Stimulated activated CD8-positive, alpha-beta memory T cell treated with anti-CD3 and anti-CD28 coated beads, Interleukin-2, amount 100 ng/mL, for 1 hour (primary cell): Measurements from ENCODE around the gene LHFPL6.

Experiments
- DNase-seq, 2 donors: peaks; one replicate each; pipeline ENCODE4 v3.0.0-alpha.2; 2020; ENCODE audit warnings: low read depth in 2 of 2

LHFPL6 gene

DNA sequence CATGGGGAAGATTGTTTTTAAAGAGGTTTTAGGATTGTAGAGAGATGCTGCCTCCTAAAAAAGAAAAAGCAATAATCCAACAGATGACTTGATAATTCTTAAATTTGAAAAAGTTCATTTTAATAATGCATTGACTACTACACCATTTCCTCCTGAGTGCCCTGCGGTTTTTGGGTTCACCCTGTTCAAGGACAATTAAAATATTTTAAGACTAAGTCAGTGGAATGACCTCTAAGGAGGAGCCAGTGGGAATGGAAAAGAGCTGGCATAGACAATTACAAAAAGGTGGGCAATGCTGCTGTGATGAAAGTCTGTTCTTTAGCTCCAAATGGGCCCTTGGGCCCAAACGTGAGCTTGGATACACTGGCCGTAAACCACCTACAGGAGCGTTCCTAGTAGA lies 217.8 kb downstream of the LHFPL6 start:
- no peak for DNase-seq

DNA sequence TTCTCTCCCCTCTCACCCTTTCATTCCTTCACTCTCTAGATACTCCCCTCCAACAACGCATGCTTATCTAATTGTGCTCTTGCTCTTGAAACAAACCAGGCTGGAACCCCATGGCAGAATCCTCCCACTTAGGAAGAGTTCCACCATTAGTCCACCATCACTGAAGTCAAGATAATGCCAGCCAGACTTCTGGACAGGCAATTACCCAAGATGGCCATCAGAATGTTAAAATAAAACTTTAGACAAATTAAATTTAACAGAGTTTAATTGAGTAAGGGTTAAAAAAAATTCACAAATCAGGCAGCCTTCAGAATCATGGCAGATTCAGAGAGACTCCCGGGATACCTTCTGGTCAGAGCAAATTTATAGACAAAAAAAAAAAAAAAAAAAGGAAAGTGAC lies 221.5 kb downstream of the LHFPL6 start:
- DNase-seq: no peak

DNA sequence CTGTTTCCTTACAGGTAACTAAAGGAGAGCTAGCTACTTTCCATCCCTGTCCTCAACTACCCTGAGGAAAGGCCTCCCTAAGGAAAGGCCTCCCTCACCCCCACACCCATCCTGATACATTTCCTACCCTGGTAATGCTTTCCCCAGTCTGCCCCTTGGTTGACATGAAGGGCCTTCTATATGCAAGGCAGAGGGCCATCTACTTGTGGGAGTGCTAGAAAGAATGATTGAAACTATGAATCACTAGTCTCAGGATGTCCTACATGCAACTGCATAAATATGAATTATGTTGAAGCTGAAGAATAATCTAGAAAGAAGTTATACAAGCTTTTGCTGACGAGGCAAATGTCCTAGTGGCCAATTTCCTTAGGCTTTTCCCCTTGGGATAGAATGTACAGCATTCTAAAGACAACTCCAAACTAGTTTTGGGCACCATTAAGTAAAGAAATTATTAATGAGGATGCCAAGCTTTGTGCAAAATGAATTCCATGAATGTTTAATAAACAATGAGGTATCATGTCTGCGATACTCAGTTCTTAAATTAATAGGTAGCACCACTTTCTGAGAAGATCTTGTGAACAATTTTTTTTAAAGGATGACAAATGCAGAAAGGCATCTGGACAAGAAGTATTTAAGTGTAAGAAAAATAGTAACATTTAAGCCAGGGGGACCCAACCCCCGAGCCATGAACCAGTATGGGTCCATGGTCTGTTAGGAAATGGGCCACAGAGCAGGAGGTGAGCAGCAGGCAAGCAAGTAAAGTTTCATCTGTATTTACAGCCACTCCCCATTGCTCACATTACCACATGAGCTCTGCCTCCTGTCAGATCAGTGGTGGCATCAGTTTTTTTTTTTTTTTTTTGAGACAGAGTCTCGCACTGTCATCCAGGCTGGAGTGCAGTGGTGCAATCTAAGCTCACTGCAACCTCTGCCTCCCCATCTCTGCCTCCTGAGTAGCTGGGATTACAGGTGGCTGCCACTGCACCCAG lies 223.0 kb downstream of the LHFPL6 start:
- no peak for DNase-seq

DNA sequence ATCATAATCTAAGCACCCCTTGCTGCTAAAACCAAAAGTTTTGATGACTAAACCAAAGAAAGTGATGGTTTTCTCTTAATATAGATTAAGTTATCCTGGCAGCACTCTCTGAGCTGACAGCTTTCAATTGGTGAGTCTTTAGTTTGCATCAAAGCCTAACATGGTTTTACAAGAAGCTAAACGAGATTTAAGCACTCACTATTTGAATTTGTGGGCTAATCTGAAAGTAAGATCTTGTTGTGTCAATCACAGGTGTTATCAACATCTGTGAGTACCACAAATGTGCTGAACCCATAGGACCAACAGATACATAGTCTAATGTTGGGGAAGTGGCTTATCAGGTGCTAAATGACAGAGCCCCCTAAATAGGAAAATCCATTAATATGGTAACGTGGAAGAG lies 223.9 kb downstream of the LHFPL6 start:
- DNase-seq: no peak

DNA sequence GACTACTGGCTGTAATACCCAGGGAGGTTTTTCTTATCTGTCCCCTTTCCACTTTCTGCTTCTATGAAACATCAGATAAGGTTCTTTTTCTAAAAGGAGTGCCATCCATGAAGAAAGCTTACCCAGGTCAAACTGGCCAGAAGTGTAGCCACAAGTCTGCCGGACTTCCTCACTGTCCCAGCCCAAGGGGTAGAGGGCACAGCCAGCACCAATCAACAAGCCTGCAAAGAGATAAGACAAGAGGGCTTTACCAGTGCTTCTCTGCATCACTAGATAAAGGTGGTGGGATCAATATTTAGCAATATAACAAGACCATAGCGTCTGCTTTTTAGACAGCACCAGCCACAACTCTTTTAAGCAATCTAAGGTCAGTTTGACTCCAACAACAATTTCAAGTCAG lies 224.7 kb downstream of the LHFPL6 start:
- DNase-seq: no peak

DNA sequence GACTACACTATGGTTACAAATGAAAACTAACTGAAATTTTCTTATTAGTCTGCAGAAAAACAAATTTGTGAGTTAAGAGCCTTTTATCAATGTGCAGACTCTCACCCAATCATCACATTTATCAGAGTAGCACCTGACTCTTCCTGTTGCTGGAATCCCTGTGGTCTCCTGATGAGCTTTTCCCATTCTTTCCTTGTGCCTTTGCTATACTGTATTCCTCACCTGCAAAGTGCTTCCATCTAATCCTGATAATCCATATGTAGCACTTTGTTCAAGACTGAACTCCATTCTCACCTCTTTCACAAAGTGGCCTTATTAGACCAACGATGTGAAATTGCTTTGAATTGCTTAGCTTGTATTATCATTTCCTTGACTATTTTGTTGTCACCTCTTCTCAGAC lies 225.3 kb downstream of the LHFPL6 start:
- DNase-seq: no peak

DNA sequence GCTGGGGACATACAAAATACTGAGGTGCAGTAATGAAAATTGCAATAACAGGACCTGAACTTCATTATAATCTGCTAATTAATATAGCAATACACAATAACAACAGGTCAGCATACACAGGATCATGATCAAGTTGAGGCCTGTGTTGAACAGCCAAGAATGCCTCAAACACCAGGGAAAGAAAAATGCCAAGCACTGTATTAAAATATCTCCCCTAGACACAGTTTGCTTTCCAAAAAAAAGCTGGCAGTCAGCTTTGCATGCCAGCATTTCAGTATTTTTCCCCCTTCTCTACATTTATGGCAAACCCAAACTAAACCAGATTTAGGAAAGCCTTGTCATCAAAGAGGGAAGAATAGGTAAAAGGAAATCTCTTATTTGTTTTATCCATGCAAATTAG lies 226.9 kb downstream of the LHFPL6 start:
- DNase-seq: no peak

DNA sequence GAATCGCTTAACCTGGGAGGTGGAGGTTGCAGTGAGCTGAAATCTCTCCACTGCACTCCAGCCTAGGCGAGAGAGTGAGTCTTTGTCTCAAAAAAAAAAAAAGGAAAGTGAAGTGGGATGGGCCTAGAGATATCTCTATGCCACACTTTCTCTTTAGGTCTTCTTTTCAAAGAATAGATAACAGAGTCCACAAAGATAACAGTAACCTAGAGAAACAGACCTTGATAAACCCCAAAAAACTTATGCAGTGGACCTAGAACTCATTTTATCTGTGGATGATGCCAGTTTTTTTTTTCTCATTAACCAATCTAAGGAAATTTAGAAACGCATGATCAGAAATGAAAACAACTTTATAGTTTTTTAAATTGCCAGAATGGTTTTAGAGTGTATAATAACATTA lies 227.4 kb downstream of the LHFPL6 start:
- DNase-seq: no peak

DNA sequence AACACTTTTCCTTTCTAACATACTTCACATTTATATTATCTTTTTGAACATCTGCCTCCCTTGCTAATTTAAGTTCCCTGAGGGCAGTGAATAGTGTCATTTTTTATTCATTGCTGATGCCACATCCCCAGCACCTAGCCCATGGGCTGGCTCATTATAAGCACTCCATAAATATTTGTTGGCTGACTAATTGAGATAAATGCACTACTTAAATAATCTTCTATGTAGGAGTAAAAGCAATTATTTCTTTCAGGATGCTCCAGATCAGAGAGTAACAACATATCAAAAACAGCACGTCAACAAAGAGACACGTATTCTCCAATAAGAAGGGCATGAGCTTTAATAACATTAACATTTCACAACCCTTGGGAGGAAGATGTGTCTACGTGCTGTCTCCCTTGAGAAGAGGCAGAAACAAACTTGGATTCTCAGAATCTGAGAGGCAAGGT lies 228.2 kb downstream of the LHFPL6 start:
- DNase-seq: no peak

DNA sequence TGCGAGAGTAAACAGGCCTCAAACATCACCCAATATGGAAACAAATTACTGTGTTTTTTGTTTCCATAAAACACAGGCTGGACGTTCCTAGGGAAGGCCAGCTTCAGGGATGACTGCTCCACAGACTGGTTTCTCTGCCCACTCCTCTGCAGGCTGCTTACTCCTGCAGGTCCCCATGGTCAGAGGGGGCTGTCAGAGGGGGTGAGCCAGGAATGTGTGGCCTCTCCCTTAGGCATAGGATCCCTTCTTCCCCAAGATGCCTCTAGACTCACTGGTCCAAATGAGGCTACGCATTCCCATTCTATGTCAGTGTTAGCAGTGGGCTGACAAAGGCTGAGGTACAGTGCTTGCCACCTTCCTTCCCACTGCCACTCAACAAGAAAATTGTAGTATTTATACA lies 229.8 kb downstream of the LHFPL6 start:
- DNase-seq: no peak

DNA sequence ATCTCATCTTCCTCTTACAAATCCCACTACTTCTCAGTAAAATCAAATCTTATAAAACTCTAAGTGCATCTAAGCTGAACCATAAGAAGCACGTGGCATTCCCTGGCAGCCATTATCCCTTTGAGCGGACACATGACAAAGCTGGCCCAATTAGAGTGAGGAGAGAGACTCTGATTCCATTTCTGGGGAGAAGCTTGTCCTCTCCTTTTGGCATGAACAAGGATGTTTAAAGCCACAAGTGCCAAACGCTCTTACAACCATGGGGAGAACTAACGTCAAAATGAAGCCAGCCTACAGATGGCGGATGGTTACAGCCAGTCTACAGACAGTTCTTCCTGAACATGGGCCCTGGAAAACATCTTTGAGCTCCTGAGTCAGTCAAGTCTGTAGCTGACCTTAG lies 231.3 kb downstream of the LHFPL6 start:
- DNase-seq: no peak

DNA sequence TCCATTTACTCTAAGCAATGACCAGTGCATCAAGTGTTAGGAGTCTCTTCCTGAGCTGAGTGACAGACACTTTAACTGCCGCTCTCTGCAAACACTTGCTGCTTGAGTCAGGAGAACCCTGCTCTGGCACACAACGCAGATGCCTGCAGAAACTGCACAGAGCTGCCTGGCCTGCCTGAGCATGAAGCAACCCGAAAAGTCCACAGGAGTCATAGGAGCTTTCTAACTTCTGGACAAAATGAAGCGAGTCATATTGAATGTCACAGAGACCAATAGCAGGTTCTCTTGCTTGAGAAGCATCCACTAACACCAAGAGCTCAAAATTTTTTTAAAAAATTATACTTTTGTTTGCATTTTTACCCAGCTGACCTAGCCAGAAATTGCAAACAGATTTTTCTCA lies 232.4 kb downstream of the LHFPL6 start:
- no peak for DNase-seq

DNA sequence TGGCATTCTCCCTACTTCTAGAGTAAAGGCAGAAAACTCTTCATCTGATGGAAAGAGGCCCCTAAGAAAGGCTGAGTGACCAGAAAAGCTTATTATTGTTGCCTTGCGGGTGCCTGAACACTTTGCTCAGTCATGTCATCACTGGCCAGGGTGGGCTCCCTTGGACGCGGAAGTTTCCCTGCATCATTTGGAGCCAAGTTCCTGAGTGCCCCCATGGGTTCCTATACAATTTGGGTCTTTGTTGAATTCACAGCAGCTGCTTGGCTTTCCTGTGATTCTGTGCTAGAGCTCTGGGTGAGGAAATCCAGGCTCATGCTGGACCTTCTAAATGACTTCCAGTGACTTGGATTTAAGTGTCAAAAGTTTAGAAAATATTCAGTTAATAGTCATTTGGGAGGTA lies 232.9 kb downstream of the LHFPL6 start:
- no peak for DNase-seq

DNA sequence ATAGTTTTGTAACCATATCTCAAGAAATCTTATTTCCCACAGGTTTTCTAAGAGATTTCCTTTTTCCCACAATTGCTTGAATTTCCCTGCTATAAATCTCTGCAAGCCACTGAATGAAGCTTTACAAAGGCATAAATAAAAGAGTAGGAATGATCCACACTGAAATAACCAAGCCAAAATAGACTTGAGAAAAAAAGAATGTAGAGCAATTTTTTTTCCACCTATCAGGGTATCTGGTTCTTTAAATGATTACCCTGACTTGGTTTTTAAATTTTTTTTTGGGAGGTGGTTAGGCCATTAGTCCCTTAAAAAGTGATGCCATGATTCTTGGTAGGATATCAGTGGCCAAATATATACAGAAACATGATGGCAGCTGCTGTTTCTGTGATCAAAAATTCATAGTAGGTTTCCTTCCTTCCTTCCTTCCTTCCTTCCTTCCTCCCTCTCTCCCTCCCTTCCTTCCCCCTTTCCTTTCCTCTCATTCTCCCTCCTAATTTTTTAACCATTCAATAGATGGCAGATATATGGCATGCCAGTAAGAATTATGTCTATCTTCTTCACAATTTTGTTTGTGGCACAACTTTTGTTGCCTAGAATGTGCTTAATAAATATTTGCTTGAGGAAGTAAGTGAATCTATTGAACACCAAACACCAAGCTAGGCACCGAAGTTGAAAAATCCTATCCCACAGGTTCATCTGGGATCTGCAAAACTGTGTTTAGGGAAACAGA lies 233.7 kb downstream of the LHFPL6 start:
- no peak for DNase-seq

DNA sequence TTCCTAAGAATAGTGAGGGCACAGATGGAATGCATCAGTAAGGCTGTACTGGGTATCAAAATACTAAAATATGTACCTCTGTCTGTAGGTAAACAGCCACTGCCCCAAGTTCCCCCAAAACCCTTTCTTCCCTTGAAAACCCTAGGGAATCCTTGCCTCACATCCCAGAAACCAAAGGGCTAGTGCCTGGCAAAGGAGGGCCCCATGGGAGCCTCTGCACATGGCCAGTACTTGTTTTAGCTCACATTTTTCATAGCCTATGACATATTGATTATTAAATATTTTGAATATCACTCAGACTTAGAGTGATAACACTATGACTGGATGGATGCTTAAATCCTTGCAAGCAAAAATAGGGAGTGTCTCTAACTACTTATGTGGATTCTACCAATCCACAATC lies 237.1 kb downstream of the LHFPL6 start:
- DNase-seq: no peak

DNA sequence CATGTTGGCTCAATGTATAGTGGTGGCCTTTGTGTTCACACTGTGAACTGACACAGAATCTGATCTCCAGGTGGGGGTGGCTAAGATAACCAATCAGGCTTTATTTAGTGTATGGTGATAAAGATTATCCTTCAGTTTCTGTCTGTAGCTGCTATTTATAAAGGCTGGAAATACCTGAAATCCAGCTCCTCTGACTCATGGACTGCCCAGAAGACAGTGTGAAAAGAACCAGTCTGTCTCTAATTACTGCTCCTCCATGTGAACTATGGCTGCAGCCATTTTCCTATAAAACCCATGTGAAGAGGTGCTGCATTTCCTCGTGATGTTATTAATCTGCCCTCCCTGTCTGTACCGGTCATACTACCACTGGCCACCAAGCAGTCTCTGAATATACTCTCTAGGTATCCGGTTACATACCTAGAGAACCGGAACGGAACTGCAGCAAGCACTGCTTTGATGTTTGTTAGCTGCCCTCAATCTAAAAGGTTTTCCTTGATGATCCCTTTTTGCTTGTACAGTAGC lies 238.0 kb downstream of the LHFPL6 start:
- DNase-seq: no peak

DNA sequence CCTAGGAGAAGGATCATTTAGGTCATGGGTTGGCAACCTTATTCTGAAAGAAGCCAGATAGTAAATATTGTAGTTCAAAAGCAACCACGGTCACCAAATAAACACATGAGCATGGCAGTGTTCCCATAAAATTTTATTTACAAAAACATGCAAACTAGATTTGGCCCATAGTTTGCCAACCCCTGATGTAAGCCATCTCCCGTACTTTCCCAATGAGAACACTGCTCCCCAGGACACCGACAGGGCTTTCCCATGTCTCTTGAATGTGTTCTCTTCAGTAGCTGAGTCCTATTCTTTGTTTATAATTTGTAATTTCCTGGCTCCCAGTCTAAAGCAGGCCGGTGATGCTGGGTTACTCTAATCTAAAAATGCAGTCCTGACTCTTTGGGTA lies 239.6 kb downstream of the LHFPL6 start:
- no peak for DNase-seq

DNA sequence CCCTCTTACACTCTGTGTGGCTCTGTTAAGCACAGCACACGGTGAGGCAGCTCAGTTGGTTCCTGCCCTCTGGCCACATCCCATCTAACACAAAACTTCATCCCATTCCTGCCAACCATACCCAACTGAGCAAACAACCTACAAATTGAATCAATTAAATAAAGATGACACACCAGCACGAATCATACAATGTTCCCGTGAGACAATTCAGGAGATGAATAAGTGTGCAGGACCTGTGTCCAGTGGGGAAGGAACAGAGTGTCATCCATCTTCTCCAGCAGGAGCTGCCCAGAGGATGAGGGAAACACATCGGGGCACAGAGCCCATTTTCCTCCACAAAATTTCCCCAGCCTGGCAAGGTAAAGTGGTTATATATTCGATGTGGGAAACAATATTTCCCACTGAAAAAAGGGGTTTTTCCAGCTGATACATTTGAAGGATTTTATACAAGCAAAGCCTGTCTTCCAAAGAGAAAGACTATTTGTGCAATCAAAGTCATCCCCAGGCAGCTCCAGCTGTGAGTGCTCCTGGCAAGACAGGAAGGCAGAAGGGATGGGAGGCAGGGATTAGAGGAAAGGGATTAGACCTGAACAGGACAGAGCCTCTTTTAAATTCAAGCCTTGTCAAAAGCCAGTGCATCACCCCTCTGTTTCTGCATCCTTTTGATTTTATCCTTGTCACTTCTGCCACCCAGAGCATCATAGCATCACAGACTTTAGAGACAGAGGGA lies 240.2 kb downstream of the LHFPL6 start:
- no peak for DNase-seq

DNA sequence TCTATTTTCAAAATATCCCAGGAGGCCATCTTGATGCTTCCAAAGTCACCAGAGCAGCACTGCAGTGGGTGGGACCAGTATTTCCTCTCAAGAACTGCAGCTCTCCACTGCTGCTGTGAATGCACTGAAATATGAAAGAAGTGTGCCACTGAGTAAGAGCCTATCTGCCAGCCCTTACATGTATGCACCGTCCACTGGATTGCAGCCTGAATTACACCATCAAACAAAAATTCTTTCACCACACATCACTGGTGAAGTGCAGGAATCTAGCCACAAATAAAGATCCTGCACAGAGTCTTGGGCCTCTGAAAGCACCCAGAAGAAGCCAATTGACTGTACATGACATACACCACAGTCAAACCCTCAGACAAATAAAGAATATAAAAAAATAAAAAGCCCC lies 249.0 kb downstream of the LHFPL6 start:
- no peak for DNase-seq

DNA sequence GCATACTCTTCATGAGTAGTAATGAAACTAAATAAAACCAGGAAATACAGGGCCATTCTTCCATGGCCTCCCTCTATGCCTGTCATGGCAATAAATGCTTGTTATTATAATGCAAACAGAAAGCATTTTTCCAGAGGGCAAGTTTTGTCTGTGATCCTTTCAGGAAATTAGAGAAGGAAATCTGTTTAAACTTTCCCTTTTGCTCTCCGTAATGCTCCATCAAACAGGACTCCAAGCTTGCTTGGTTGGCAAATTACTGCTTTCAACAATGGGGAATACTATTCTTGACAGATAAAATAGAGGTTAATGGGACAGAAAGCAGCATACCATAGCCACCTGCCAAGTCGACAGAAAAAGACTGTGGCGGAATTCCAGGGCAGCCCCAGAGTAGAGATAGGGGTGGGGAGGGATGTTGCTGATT lies 252.5 kb downstream of the LHFPL6 start:
- no peak for DNase-seq

DNA sequence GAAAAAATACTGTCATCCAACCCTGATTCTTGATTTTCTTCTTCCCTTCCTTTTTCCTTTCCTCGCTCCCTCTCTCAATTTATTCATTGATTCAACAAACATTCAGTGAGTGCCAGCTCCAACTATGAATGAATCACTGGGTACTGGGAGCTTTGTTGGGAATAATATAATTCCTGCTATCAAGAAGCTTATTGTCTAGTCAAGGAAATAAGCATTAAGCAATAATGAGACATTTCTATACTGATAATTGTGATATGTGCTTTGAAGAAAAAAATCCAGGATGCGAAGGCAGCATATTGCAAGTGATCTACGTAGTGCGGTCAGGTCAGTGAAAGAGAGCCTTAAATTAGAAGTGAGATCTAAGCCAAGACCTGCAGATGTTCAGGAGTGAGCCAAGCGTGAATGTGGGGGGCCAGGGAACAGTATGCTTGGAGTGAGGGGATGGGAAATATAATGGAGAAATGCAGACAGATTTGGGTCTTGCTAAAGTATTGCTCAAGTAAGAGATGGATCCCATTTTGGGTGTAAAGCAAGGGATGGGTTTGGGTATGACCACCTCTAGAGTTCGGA lies 253.5 kb downstream of the LHFPL6 start:
- DNase-seq: no peak
